ENCODE measurements around the gene ASF1B.
A peak's percentile ranks its signal among the peaks of the same experiment; 100 is the strongest.

ASF1B gene

DNA sequence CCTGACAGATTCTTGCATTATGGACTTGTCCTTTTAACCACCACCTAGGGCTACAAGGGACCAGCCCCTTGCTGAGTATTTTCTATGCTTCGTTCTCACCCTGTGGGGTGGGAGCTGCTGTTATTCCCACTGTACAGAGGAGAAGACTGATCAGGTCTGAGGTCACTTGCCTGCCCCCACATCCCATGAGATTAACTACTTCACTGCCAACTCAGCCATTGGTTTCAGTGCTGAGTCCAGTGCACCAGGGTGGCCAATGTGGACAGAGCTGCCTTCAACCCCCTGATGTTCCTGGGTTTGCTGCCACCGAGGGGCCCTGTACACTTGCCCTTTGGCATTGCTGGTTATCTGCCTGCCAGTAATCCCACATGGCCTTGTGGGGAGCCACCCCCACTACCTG is 25.7 kb downstream of the ASF1B start:
- H3K36me3 Mint-ChIP-seq (ENCODE audit: insufficient read depth), result peaks cover 4% of the 10 kb centered on the region
- H3K4me3 Mint-ChIP-seq, result no peak overlapping the region
- peaks cover 13% of the 10 kb centered on the region for H3K4me1 Mint-ChIP-seq
- H3K27ac Mint-ChIP-seq (ENCODE audit: low read depth), result peak overlapping the region; percentile 74
- DNase-seq (ENCODE audit: low spot score in 2 of 2) (no peak), ATAC-seq (replicated peaks; ENCODE audit: extremely low read depth, poor library complexity, severe bottlenecking) (no peak)
- no peaks in the 10 kb centered on the region for H3K9me3 Mint-ChIP-seq
- H3K27me3 Mint-ChIP-seq, result no peaks in the 10 kb centered on the region

DNA sequence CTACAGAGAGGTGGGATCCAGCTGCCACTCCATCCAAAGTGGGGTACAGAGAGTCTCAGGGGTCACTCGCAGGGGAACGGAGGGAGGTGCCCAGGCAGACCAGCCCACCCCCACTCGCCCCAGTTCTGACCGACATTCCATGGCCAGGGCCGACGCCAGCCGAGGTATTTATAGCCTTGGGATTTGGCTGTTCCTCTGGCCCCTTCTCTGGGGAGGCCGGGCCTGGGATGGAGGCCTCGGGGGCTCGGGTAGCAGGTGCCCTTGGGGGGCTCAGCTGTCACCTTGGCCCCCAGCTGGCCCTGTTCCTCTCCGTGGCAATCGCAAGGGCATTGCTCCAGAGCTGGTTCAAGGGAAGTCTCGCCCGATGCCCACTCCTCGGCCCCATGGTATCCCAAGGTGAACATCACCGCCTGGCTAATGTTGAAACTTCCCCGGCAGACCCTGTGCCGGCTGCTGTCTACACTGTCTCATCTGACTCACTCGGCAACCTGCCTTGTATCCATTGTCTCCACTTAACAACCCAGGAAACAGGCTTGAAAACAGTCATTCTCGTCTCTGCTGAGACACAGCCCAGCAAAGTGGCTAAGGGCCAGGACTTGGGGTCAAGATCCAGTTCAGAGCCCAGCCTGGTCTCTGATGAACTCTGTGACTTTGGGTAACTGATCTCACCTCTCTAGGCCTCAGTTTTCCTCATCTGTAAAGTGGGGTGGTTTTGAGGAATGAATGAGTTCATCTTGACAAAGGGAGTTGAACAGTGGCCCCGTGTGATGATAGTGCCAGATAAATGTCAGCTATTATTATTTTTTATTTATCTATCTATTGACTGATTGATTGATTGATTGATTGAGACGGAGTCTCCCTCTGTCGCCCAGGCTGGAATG is 28.6 kb downstream of the ASF1B start:
- Mint-ChIP-seq H3K36me3 (ENCODE audit: insufficient read depth) (peaks cover 13% of the 10 kb centered on the region), H3K27ac (ENCODE audit: low read depth) (no peak overlapping the region), H3K27me3 (no peaks in the 10 kb centered on the region), H3K4me1 (no peaks in the 10 kb centered on the region), H3K4me3 (no peak overlapping the region), H3K9me3 (no peaks in the 10 kb centered on the region)
- DNase-seq (ENCODE audit: low spot score in 2 of 2) (no peak), ATAC-seq (replicated peaks; ENCODE audit: extremely low read depth, poor library complexity, severe bottlenecking) (no peak)

DNA sequence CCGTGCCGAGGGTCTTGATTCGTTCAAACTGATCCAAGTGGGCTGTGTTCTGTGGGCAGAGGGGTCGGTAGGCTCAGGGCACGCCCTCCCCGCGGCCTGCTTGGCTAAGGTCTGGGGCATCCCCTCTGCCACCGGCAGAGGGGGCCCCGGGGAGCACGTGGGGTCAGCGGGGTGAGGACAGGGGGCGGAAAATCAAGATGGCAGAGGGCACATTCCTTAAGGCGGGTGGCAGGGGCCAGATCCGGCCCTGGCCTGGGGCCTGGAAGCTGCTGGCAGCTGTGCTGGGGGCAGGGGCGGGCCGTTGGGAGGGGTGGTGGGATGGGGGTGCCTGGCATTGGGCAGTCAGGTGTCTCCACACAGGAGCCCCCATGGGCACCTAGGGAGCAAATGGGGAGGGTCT is 29.5 kb downstream of the ASF1B start:
- peak overlapping the region; percentile 67 for H3K27ac Mint-ChIP-seq (ENCODE audit: low read depth)
- no peaks in the 10 kb centered on the region for H3K4me1 Mint-ChIP-seq
- no peaks in the 10 kb centered on the region for H3K9me3 Mint-ChIP-seq
- no peak for DNase-seq (ENCODE audit: low spot score in 2 of 2)
- H3K36me3 Mint-ChIP-seq (ENCODE audit: insufficient read depth), result peaks cover 13% of the 10 kb centered on the region
- no peaks in the 10 kb centered on the region for H3K27me3 Mint-ChIP-seq
- no peak for ATAC-seq (replicated peaks; ENCODE audit: extremely low read depth, poor library complexity, severe bottlenecking)
- no peak overlapping the region for H3K4me3 Mint-ChIP-seq

DNA sequence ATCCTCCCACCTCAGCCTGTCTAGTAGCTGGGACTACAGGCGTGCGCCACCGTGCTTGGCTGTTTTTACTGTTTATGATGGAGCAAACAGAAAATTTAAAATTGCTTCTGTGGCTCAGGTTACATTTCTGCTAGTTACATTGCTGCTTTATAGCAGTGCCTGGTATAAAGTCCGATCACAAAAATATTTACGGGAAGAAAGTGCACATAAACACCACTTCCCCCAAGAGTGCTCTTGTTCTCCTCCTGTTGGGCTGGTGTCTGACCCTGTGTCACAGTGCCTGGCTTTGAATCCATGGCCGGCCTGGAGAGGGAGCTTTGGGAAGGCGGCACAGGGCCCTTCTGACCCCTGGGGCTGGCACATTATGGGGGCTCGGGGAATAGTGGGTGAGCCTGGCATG is 30.7 kb downstream of the ASF1B start:
- H3K36me3 Mint-ChIP-seq (ENCODE audit: insufficient read depth), result peaks cover 16% of the 10 kb centered on the region
- DNase-seq (ENCODE audit: low spot score in 2 of 2) (no peak), ATAC-seq (replicated peaks; ENCODE audit: extremely low read depth, poor library complexity, severe bottlenecking) (no peak)
- H3K4me3 Mint-ChIP-seq, result no peak overlapping the region
- no peak overlapping the region for H3K27ac Mint-ChIP-seq (ENCODE audit: low read depth)
- no peaks in the 10 kb centered on the region for H3K4me1 Mint-ChIP-seq
- no peaks in the 10 kb centered on the region for H3K9me3 Mint-ChIP-seq
- no peaks in the 10 kb centered on the region for H3K27me3 Mint-ChIP-seq

DNA sequence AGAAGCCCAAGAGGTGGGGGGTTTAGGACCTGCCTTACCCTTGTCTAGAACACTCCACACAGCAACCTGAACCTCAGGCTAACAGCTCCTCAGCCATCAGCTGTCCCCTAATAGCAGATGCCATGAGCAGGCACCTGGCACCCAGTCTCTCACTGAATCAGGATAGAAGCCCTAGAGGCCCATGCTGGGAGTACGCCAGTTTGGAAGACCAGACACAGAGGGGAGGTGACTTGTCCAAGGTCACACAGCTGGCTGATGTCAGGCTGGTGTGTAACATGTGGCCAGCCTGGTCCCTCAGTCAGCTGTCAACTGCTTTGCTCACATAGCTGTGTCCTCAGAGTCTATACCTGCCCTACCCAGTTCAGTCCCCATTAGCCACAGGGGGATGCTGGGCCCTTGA is 33.1 kb downstream of the ASF1B start:
- no peaks in the 10 kb centered on the region for H3K9me3 Mint-ChIP-seq
- ATAC-seq (replicated peaks; ENCODE audit: extremely low read depth, poor library complexity, severe bottlenecking), result no peak
- H3K4me3 Mint-ChIP-seq, result no peak overlapping the region

DNA sequence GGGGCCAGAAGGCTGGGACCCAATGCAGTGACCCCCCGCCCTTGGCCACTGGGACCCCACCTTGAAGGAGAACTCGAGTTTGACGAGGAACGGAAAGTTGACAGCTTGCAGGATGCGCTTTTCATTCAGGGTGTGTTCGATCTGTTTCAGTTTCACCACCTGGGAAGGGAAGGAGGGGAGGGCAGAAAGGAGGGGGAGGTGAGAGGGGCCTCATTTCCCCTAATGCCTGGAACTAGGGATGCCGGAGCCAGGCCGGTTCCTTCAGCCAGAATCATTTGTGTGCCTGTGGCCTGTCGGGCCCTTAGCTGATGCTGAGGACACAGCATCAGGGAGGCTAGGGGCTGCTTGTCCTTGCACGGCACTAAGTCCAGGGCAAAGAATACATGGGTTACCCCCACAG is 33.6 kb downstream of the ASF1B start:
- ATAC-seq (replicated peaks; ENCODE audit: extremely low read depth, poor library complexity, severe bottlenecking), result no peak
- DNase-seq (ENCODE audit: low spot score in 2 of 2), result no peak
- Mint-ChIP-seq H3K4me3 (no peak overlapping the region), H3K4me1 (no peaks in the 10 kb centered on the region), H3K9me3 (no peaks in the 10 kb centered on the region), H3K36me3 (ENCODE audit: insufficient read depth) (peaks cover 19% of the 10 kb centered on the region), H3K27me3 (no peaks in the 10 kb centered on the region), H3K27ac (ENCODE audit: low read depth) (no peak overlapping the region)

More for the DNA sequence above, 33.1 kb downstream of the ASF1B start:
- no peak overlapping the region for H3K27ac Mint-ChIP-seq (ENCODE audit: low read depth)
- no peak for DNase-seq (ENCODE audit: low spot score in 2 of 2)
- H3K27me3 Mint-ChIP-seq, result no peaks in the 10 kb centered on the region
- peaks cover 20% of the 10 kb centered on the region for H3K36me3 Mint-ChIP-seq (ENCODE audit: insufficient read depth)
- no peaks in the 10 kb centered on the region for H3K4me1 Mint-ChIP-seq

DNA sequence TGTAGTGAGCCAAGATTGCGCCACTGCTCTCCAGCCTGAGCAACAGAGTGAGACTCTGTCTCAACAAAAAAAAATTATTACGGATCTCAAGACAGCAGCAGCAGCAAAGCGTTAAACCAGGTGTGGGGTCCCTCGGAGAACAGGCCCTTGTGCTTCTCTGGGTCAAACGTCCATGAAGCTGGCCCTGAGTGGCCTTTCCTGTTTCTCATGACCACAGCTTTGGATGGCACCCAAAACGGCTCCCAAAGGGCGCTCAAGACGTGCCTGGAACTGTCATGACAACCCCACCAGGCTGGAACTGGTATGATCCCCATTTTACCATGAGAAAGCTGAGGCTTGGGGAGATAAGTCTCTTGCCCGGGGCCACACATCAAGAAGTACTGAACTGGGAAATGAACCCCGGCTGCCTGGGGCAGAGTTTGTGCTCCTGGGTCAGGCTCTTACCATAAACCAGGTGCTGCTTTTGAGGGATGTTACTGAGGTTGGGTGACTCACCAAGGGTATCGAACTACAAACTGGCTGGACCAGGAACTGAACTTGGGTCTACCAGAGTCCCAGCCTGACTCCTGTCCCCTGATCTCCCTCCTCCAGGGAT is 34.2 kb downstream of the ASF1B start:
- H3K27me3 Mint-ChIP-seq, result no peaks in the 10 kb centered on the region
- peaks cover 21% of the 10 kb centered on the region for H3K36me3 Mint-ChIP-seq (ENCODE audit: insufficient read depth)
- no peak overlapping the region for H3K4me3 Mint-ChIP-seq
- DNase-seq (ENCODE audit: low spot score in 2 of 2), result no peak
- H3K9me3 Mint-ChIP-seq, result no peaks in the 10 kb centered on the region
- no peaks in the 10 kb centered on the region for H3K4me1 Mint-ChIP-seq
- no peak for ATAC-seq (replicated peaks; ENCODE audit: extremely low read depth, poor library complexity, severe bottlenecking)
- H3K27ac Mint-ChIP-seq (ENCODE audit: low read depth), result no peak overlapping the region

DNA sequence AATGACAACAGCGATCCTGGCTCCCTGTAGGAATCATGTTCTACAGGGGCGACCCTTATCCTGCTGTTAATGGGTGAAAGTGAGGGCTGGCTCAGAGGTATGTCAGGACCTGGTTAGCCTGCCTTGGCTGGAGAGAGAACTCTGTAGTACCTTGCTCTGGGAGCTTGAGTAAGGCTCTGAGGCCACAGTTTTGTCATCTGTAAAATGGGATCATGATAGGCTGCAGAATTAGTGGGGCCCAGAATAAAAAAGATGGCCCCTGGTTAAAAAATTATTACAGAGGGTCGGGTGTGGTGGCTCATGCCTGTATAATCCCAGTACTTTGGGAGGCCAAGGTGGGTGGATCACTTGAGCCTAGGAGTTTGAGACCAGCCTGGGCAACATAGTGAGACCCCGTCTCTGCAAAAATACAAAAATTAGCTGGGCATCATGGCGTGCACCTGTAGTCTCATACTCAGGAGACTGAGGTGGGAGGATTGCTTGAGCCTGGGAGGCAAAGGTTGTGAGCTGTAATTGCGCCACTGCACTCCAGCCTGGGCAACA is 35.3 kb downstream of the ASF1B start:
- ATAC-seq (replicated peaks; ENCODE audit: extremely low read depth, poor library complexity, severe bottlenecking) (no peak), DNase-seq (ENCODE audit: low spot score in 2 of 2) (no peak)
- Mint-ChIP-seq H3K9me3 (no peaks in the 10 kb centered on the region), H3K4me3 (no peak overlapping the region), H3K27me3 (no peaks in the 10 kb centered on the region), H3K27ac (ENCODE audit: low read depth) (no peak overlapping the region), H3K36me3 (ENCODE audit: insufficient read depth) (peaks cover 21% of the 10 kb centered on the region), H3K4me1 (no peaks in the 10 kb centered on the region)

DNA sequence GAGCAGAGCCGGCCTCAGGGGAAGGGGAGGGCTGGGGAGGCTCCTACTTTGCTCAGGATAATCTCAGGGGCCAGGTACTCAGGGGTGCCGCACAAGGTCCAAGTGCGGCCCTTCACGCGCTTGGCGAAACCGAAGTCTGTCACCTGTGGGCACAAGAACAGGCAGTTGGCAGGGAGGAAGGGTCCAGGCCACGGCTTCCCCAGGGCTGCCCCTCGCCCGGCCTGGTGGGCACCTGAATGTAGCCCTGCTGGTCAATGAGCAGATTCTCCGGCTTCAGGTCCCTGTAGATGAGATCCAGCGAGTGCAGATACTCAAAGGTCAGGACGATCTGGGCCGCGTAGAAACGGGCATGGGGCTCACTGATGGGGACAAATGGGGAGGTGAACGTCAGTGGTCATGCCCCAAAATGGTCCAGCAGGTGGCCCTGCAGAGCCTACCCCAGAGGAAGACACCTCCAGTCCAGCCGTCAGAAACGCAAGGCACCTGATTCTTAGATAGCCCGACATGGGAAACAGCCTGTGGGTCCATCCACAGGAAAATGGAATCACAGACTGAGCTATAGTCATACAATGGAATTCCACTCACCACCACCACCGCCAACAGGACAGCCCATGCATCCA is 38.7 kb downstream of the ASF1B start:
- no peak overlapping the region for H3K27ac Mint-ChIP-seq (ENCODE audit: low read depth)
- H3K27me3 Mint-ChIP-seq, result no peaks in the 10 kb centered on the region
- ATAC-seq (replicated peaks; ENCODE audit: extremely low read depth, poor library complexity, severe bottlenecking) (no peak), DNase-seq (ENCODE audit: low spot score in 2 of 2) (no peak)
- H3K36me3 Mint-ChIP-seq (ENCODE audit: insufficient read depth), result peaks cover 14% of the 10 kb centered on the region
- no peaks in the 10 kb centered on the region for H3K9me3 Mint-ChIP-seq
- H3K4me1 Mint-ChIP-seq, result no peaks in the 10 kb centered on the region
- H3K4me3 Mint-ChIP-seq, result no peak overlapping the region

DNA sequence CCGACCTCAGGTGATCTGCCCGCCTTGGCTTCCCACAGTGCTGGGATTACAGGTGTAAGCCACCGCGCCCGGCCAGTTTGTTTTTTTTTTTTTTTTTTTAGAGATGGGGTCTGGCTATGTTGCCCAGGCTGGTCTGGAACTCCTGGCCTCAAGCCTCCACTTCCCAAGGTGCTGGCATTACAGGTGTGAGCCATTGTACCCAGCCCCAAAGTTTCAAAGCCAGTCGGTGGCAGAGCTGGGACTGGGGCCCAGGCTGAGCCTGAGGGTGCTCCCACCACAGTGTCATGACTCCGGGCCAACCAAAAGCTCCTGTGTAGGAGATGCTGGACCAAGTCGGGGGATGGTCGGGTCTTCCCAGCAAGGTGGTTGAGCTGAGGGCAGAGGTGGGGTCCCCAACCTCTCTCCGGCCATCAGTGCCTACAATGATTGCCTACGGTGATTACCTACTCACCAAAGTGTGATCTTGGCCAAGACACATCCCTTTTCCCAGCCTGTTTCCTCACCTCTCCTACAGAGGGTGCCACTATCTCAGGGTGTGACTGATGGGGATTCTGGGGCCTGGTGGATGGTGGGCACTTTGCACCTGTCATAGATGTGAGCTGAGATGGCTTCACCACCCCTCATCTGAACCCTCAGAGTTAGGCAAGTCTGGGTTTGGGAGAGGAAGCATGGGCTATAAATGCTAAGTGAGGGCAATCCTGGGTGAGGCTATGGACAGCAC is 40.0 kb downstream of the ASF1B start:
- Mint-ChIP-seq H3K27me3 (no peaks in the 10 kb centered on the region), H3K9me3 (no peaks in the 10 kb centered on the region), H3K4me3 (no peak overlapping the region), H3K27ac (ENCODE audit: low read depth) (no peak overlapping the region), H3K36me3 (ENCODE audit: insufficient read depth) (peaks cover 22% of the 10 kb centered on the region), H3K4me1 (peaks cover 9% of the 10 kb centered on the region)
- DNase-seq (ENCODE audit: low spot score in 2 of 2) (no peak), ATAC-seq (replicated peaks; ENCODE audit: extremely low read depth, poor library complexity, severe bottlenecking) (no peak)

DNA sequence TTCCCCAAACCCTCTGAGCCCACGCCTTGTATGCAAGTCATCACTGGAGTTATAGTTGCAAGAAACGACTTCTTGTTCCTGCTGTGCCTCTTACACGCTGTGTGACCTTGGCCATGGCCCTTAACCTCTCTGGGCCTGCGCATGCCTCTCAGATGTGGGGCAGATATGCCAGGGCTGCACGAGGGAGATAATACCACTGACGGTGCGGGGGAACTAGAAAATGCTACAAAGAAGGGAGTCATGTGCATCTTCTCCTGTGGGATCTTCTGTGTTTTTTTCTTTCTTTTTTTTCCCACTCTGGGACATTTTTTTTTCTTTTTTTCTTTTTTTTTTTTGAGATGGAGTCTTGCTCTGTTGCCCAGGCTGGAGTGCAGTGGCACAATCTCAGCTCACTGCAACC is 41.5 kb downstream of the ASF1B start:
- Mint-ChIP-seq H3K4me3 (no peak overlapping the region), H3K4me1 (peaks cover 11% of the 10 kb centered on the region), H3K27me3 (no peaks in the 10 kb centered on the region), H3K27ac (ENCODE audit: low read depth) (no peak overlapping the region), H3K36me3 (ENCODE audit: insufficient read depth) (peaks cover 21% of the 10 kb centered on the region), H3K9me3 (no peaks in the 10 kb centered on the region)
- DNase-seq (ENCODE audit: low spot score in 2 of 2) (no peak), ATAC-seq (replicated peaks; ENCODE audit: extremely low read depth, poor library complexity, severe bottlenecking) (no peak)

DNA sequence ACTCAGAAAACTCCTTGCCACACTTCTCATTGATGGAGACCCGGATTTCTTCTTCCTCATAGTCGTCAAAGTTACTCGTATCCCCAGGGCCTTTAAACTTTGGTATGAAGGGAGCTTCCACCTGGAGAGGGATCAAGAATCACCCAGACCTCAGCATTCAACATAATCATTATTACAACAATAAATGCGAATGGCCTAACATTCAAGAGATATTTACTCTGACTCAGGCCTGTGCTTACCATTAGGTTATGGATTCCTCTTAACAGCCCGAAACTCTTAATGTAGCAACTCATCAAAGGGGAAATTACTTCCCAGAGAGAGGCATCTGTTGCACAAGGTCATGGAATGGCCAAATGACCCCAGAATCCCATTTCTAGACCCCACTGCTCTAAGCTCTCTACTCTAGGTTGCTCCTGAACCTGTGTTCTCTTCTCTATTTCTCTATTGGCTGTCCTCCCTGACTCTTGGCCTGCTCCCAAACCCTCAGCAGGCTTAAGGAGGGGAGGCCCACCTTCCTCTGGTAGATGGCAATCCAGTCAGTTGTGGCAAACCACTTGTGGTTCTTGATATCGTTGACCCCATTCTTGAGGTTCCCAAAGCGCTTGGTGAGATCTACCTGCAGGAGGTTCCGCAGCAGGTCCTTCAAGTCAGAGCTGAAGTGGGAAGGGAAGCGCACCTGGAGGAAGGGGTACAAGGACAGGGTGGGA is 43.1 kb downstream of the ASF1B start:
- peaks cover 17% of the 10 kb centered on the region for H3K4me1 Mint-ChIP-seq
- peaks cover 28% of the 10 kb centered on the region for H3K36me3 Mint-ChIP-seq (ENCODE audit: insufficient read depth)
- no peaks in the 10 kb centered on the region for H3K9me3 Mint-ChIP-seq
- H3K27ac Mint-ChIP-seq (ENCODE audit: low read depth), result no peak overlapping the region
- H3K4me3 Mint-ChIP-seq, result peak overlapping the region; percentile 19
- no peaks in the 10 kb centered on the region for H3K27me3 Mint-ChIP-seq
- ATAC-seq (replicated peaks; ENCODE audit: extremely low read depth, poor library complexity, severe bottlenecking) (no peak), DNase-seq (ENCODE audit: low spot score in 2 of 2) (no peak)

Data from central memory CD8-positive, alpha-beta T cell (primary cell).